Esophagus squamous epithelium (tissue), 5 donors: ENCODE measurements around the gene TLK2. TPM values are rescaled to one million over a fixed set of nuclear protein-coding genes. Genes with fewer than 3 reads are reported as not detected.
"Not testable (repeated sequence)": the region's sequence is repeated elsewhere in the genome, so short reads cannot be mapped to it uniquely, and the experiment has no call there.

Experiments
- DNase-seq: peaks from one replicate; lab custom pipeline; 2025; lab: John Stamatoyannopoulos, UW
- H3K27ac ChIP-seq, 4 donors: fragments of 200-600 bp; sonication (generic); one replicate each; pipeline ENCODE4 v1.5.1; 2016 to 2019; ENCODE audit warnings: mild to moderate bottlenecking in 1 of 4
- H3K27me3 ChIP-seq, 4 donors: fragments of 200-600 bp; sonication (generic); 1 replicate in 3 of 4; 2 replicates in 1 of 4; pipeline versions ENCODE4 v1.5.1 to v1.6.0; 2017 to 2021; ENCODE audit warnings: antibody characterized with exemption in 1 of 4
- H3K36me3 ChIP-seq, 3 donors: fragments of 200-600 bp; sonication (generic); one replicate each; pipeline ENCODE4 v1.5.1; 2016 to 2019
- H3K4me1 ChIP-seq, 3 donors: fragments of 200-600 bp; sonication (generic); one replicate each; pipeline ENCODE4 v1.5.1; 2017 to 2019
- H3K4me3 ChIP-seq, 4 donors: fragments of 200-600 bp; sonication (generic); 1 replicate in 3 of 4; 2 replicates in 1 of 4; pipeline ENCODE4 v1.5.1; 2016 to 2019; ENCODE audit warnings: mild to moderate bottlenecking in 2 of 4, moderate library complexity in 1 of 4
- H3K9me3 ChIP-seq, 3 donors: fragments of 200-600 bp; sonication (generic); one replicate each; pipeline ENCODE4 v1.5.1; 2016 to 2019
- CTCF ChIP-seq, 6 experiments: fragments of 450-650 bp in 4 of 6; fragments of 200-600 bp in 2 of 6; sonication (generic) in 2 of 6; IDR thresholded peaks; one replicate each; pipeline ENCODE4 v1.5.1; 2016 to 2019; ENCODE audit warnings: antibody characterized with exemption in 6 of 6, mild to moderate bottlenecking in 4 of 6, moderate library complexity in 4 of 6
- POLR2A ChIP-seq, 4 donors: fragments of 450-650 bp; IDR thresholded peaks; one replicate each; pipeline ENCODE4 v1.6.1; 2017; ENCODE audit warnings: antibody characterized with exemption in 4 of 4, mild to moderate bottlenecking in 4 of 4, moderate library complexity in 3 of 4
- WGBS, 2 donors: methylation state at CpG; one replicate each; pipeline ENCODE4 v1.1.5; 2018; 5-methylcytosine and 5-hydroxymethylcytosine counted together
- intact Hi-C: fragments of 100-400 bp; cut with DNase I; formaldehyde crosslinking; loops from one replicate; pipeline ENCODE4 v1.15.0; 2022
- total RNA-seq, 4 donors: library from RNA; depleted of rRNA; stranded (reverse); fragments of >200 nt; gene quantifications; one replicate each; pipeline ENCODE4 v1.1.0, GENCODE V29; 2016
- donor health status: DM: yes; HTN: yes; CAD: no.

The TLK2 gene
- 10 to 100 TPM; 13.2 to 35.5 (median 28.0) TPM for total RNA-seq

DNA sequence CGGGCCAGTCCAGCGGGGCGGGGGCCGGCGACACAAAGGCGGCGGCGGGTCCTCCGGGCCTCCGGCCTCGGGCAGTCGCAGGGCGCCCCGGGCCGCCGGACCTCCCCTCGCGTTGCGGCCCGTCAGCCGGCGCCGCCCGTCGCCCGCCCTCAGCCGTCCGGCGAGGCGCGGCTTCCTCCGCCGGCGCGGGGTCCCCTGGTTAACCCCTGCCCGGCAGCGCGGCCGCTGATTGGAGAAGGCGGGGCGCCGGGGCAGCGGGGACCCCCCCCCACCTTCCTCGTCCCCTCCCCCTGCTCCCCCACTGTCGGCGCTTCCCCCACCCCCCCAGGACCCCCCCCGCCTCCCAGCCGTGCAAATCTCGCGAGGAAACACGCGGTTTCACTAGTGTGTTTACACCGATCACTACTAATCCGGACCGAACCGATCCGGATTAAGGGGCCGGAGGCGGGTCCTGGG is at the start of gene TLK2:
Gene TLK2, plus strand, starts transcription at position 402 of the 456 bp plus-strand sequence. CDS start 2,301 bp downstream, outside the sequence.
- Histone ChIP-seq H3K27me3 (no peaks in the 10 kb centered on the region), H3K9me3 (no peaks in the 10 kb centered on the region), H3K4me3 (peak within 1 kb of the TSS; percentile 75 to 89 (median 85)), H3K4me1 (peaks cover 0 to 56% (median 6%) of the 10 kb centered on the region in 3 donors), H3K27ac (peak within 1 kb of the TSS; percentile 91 to 98 (median 98)), H3K36me3 (peaks cover 0 to 16% (median 0%) of the 10 kb centered on the region in 3 donors)
- TF ChIP-seq POLR2A (IDR thresholded peaks at IDR 0.05) (peak in 2 of 4 donors; percentile 5 to 47), CTCF (IDR thresholded peaks at IDR 0.05) (no peak)
- intact Hi-C loops = no loop called here
- WGBS, 2 donors = no CpG with 5 or more reads among the region's 59 CpGs
- DNase-seq = no peak

- H3K4me1 ChIP-seq, H3K9me3 ChIP-seq, DNase-seq, H3K4me3 ChIP-seq, H3K27me3 ChIP-seq, H3K27ac ChIP-seq, intact Hi-C loops: not testable (repeated sequence)
- 97 to 99% methylated on average over 4 of the region's 4 CpGs for WGBS, 2 donors
- H3K36me3 ChIP-seq = peaks cover 0 to 80% (median 0%) of the 10 kb centered on the region in 3 donors
These were observed 43.4 kb upstream of the TLK2 start for GRCh38 chr17:62435251-62435650.

- H3K36me3 ChIP-seq = peaks cover 6 to 83% (median 15%) of the 10 kb centered on the region in 3 donors
- 96 to 97% methylated on average over 6 of the region's 6 CpGs for WGBS, 2 donors
- H3K4me1 ChIP-seq, intact Hi-C loops, H3K4me3 ChIP-seq, H3K27ac ChIP-seq, H3K27me3 ChIP-seq, DNase-seq, H3K9me3 ChIP-seq: not testable (repeated sequence)
These were observed 37.4 kb upstream of the TLK2 start for GRCh38 chr17:62441181-62441580.

- Histone ChIP-seq H3K9me3 (no peaks in the 10 kb centered on the region), H3K27ac (no peak overlapping the region), H3K4me1 (no peaks in the 10 kb centered on the region), H3K4me3 (no peak overlapping the region), H3K27me3 (no peaks in the 10 kb centered on the region), H3K36me3 (peaks cover 6 to 99% (median 15%) of the 10 kb centered on the region in 3 donors)
- 95 to 97% methylated on average over 4 of the region's 4 CpGs for WGBS, 2 donors
- no peak for TF ChIP-seq CTCF (IDR thresholded peaks at IDR 0.05)
- TF ChIP-seq POLR2A (IDR thresholded peaks at IDR 0.05) = no peak
- intact Hi-C loops = no loop called here
- no peak for DNase-seq
These were observed 34.6 kb upstream of the TLK2 start for GRCh38 chr17:62444063-62444462.

GRCh38 chr17:62445791-62446190 is 32.8 kb upstream of the TLK2 start:
- peaks cover 6 to 91% (median 15%) of the 10 kb centered on the region in 3 donors for H3K36me3 ChIP-seq

GRCh38 chr17:62452195-62452594 is 26.4 kb upstream of the TLK2 start:
- 89 to 92% methylated on average over 3 to 4 of the region's 4 CpGs for WGBS, 2 donors
- intact Hi-C loops, H3K4me3 ChIP-seq, H3K27me3 ChIP-seq, DNase-seq, H3K9me3 ChIP-seq, H3K4me1 ChIP-seq, H3K27ac ChIP-seq: not testable (repeated sequence)
- H3K36me3 ChIP-seq = peaks cover 0 to 27% (median 0%) of the 10 kb centered on the region in 3 donors

More at GRCh38 chr17:62445791-62446190, 32.8 kb upstream of the TLK2 start:
- H3K27me3 ChIP-seq, H3K4me1 ChIP-seq, H3K4me3 ChIP-seq, H3K9me3 ChIP-seq, DNase-seq, intact Hi-C loops, H3K27ac ChIP-seq: not testable (repeated sequence)
- 91 to 93% methylated on average over 4 of the region's 4 CpGs for WGBS, 2 donors

DNA sequence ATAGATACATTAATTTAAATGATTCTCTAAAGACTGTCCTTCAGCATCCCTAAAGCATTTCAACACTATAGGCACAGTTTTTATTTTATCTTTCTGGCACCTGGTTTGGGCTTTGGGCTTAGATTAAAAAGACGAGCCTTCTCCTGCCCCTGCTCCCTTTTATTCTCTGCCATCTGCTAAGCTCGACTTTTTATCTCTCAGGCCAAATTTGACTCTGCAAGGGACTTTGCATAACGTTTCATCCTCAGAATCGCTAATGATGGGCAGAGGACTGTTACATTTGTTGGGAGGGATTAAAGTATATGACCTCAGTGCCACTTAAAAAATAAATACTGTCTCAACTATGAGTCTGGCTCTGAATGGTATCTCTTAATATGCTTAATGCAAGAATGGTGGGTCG is 25.6 kb upstream of the TLK2 start:
- H3K4me3 ChIP-seq, H3K4me1 ChIP-seq, H3K27me3 ChIP-seq, DNase-seq, H3K27ac ChIP-seq, H3K9me3 ChIP-seq, intact Hi-C loops: not testable (repeated sequence)
- 63 to 64% methylated on average over 4 to 5 of the region's 5 CpGs for WGBS, 2 donors
- H3K36me3 ChIP-seq = peaks cover 0 to 19% (median 0%) of the 10 kb centered on the region in 3 donors

GRCh38 chr17:62453656-62454055 is 25.0 kb upstream of the TLK2 start:
- H3K9me3 ChIP-seq, H3K27me3 ChIP-seq, H3K4me3 ChIP-seq, DNase-seq, H3K27ac ChIP-seq, intact Hi-C loops, H3K4me1 ChIP-seq: not testable (repeated sequence)
- H3K36me3 ChIP-seq = peaks cover 0 to 13% (median 0%) of the 10 kb centered on the region in 3 donors
- WGBS, 2 donors = 62 to 82% methylated on average over 4 of the region's 4 CpGs

- H3K4me1 ChIP-seq, H3K36me3 ChIP-seq, H3K9me3 ChIP-seq, DNase-seq, H3K4me3 ChIP-seq, H3K27me3 ChIP-seq, intact Hi-C loops, H3K27ac ChIP-seq: not testable (repeated sequence)
- 65 to 80% methylated on average over 3 of the region's 3 CpGs for WGBS, 2 donors
These were observed 24.5 kb upstream of the TLK2 start for GRCh38 chr17:62454111-62454510.
